HEK293 (cell line): ENCODE measurements around the gene UGT1A6.

Experiments used
- CTCF ChIA-PET: fragments of 350-600 bp; formaldehyde crosslinking; extraction: SDS; loops from one replicate; lab custom pipeline; 2021; ENCODE audit warnings: antibody characterized with exemption; lab: Yijun Ruan, JAX
- POLR2A ChIA-PET: fragments of 300-600 bp; formaldehyde crosslinking; extraction: SDS; loops from one replicate; lab custom pipeline; 2020; ENCODE audit warnings: antibody characterized with exemption, inconsistent platforms; lab: Yijun Ruan, JAX
- H3K27ac ChIP-seq: fragments of 200-500 bp; sonication (Bioruptor generic); 2 replicates; pipeline ENCODE4 v1.5.1; 2014; ENCODE audit warnings: low read depth, low read length, control low read depth, inconsistent platforms; ENCODE audit errors: extremely low read depth
- H3K36me3 ChIP-seq, 2 experiments: fragments of 200-500 bp in 1 of 2; sonication (Bioruptor generic) in 1 of 2; 1 replicate in 1 of 2; 2 replicates in 1 of 2; pipeline ENCODE4 v1.5.1; 2014 to 2017; ENCODE audit warnings: inconsistent platforms in 2 of 2, low read length in 2 of 2; ENCODE audit not compliant: control insufficient read depth in 2 of 2, insufficient read depth in 1 of 2
- H3K4me1 ChIP-seq: fragments of 200-500 bp; sonication (Bioruptor generic); 2 replicates; pipeline ENCODE4 v1.5.1; 2014; ENCODE audit warnings: mild to moderate bottlenecking, low read length, inconsistent platforms; ENCODE audit not compliant: control insufficient read depth, insufficient read depth
- H3K4me3 ChIP-seq: 2 replicates; pipeline ENCODE4 v1.5.1; 2011; ENCODE audit warnings: low read depth, mild to moderate bottlenecking, control low read depth, low read length, moderate library complexity
- H3K9me3 ChIP-seq: fragments of 200-500 bp; sonication (Bioruptor generic); 2 replicates; pipeline ENCODE4 v1.5.1; 2014; ENCODE audit warnings: low read depth, low read length, inconsistent platforms; ENCODE audit not compliant: control insufficient read depth, insufficient read depth
- GFI1B ChIP-seq: fragments of 450-650 bp; formaldehyde crosslinking; IDR thresholded peaks from 2 replicates; pipeline ENCODE4 v1.5.1; 2016; ENCODE audit warnings: missing biosample characterization, missing genetic modification characterization
- KLF9 ChIP-seq: fragments of 450-650 bp; formaldehyde crosslinking; IDR thresholded peaks from 2 replicates; pipeline ENCODE4 v1.5.1; 2016; ENCODE audit warnings: missing biosample characterization, missing genetic modification characterization, low read depth
- OVOL3 ChIP-seq: fragments of 450-650 bp; formaldehyde crosslinking; IDR thresholded peaks from 2 replicates; pipeline ENCODE4 v1.5.1; 2016; ENCODE audit warnings: missing biosample characterization, missing genetic modification characterization
- REPIN1 ChIP-seq: fragments of 450-650 bp; formaldehyde crosslinking; IDR thresholded peaks from 2 replicates; pipeline ENCODE4 v1.5.1; 2017; ENCODE audit warnings: missing biosample characterization, missing genetic modification characterization, low read depth
- ZNF175 ChIP-seq: fragments of 450-650 bp; formaldehyde crosslinking; IDR thresholded peaks from 2 replicates; pipeline ENCODE4 v1.5.1; 2016; ENCODE audit warnings: missing biosample characterization, missing genetic modification characterization
- ZNF24 ChIP-seq: fragments of 450-650 bp; formaldehyde crosslinking; IDR thresholded peaks from 2 replicates; pipeline ENCODE4 v1.5.1; 2016; ENCODE audit warnings: missing biosample characterization, missing genetic modification characterization
- ZNF473 ChIP-seq: fragments of 450-650 bp; formaldehyde crosslinking; IDR thresholded peaks from 2 replicates; pipeline ENCODE4 v1.5.1; 2017; ENCODE audit warnings: missing biosample characterization, missing genetic modification characterization
- ZNF544 ChIP-seq: fragments of 450-650 bp; formaldehyde crosslinking; IDR thresholded peaks from 2 replicates; pipeline ENCODE4 v1.5.0; 2017; ENCODE audit warnings: missing biosample characterization, missing genetic modification characterization
- ZSCAN23 ChIP-seq: fragments of 450-650 bp; formaldehyde crosslinking; IDR thresholded peaks from 2 replicates; pipeline ENCODE4 v1.5.1; 2016; ENCODE audit warnings: missing biosample characterization, missing genetic modification characterization
- ZSCAN30 ChIP-seq: fragments of 450-650 bp; IDR thresholded peaks from 2 replicates; pipeline ENCODE4 v1.5.1; 2018; ENCODE audit warnings: missing biosample characterization, mild to moderate bottlenecking, missing genetic modification characterization, moderate library complexity
- TF ChIP-seq, protein P1 (sequence below): fragments of 450-650 bp; formaldehyde crosslinking; IDR thresholded peaks from 2 replicates; pipeline ENCODE4 v1.5.1; 2017; ENCODE audit warnings: missing biosample characterization, missing genetic modification characterization
- TF ChIP-seq, protein P2 (sequence below): fragments of 450-650 bp; formaldehyde crosslinking; IDR thresholded peaks from 2 replicates; pipeline ENCODE4 v1.5.1; 2016; ENCODE audit warnings: missing biosample characterization, missing genetic modification characterization
- TF ChIP-seq, protein P3 (sequence below): fragments of 450-650 bp; formaldehyde crosslinking; IDR thresholded peaks from 2 replicates; pipeline ENCODE4 v1.5.1; 2016; ENCODE audit warnings: missing biosample characterization, missing genetic modification characterization

Gene UGT1A6

DNA sequence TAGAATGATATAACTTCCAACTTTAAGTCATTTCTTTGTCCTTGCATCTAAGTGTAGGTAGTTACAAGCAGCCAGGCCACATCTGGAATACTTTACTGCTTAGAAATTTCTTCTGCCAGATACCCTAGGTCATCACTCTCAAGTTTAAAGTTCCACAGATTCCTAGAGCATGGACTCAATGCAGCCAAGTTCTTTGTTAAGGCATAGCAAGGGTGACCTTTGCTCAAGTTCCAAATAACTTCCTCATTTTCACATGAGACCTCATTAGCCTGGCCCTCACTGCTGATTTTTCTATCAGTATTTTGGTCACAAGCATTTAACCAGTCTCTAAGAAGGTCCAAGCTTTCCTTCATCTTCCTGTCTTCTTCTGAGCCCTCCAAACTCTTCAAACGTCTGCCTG, 28.8 kb upstream of the UGT1A6 start:
- TF ChIP-seq ZSCAN30 (tag by site-specific recombination): no peak
- TF ChIP-seq ZNF473: no peak
- TF ChIP-seq, protein P1, sequence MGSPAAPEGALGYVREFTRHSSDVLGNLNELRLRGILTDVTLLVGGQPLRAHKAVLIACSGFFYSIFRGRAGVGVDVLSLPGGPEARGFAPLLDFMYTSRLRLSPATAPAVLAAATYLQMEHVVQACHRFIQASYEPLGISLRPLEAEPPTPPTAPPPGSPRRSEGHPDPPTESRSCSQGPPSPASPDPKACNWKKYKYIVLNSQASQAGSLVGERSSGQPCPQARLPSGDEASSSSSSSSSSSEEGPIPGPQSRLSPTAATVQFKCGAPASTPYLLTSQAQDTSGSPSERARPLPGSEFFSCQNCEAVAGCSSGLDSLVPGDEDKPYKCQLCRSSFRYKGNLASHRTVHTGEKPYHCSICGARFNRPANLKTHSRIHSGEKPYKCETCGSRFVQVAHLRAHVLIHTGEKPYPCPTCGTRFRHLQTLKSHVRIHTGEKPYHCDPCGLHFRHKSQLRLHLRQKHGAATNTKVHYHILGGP (tag by site-specific recombination): no peak
- no peak for TF ChIP-seq ZSCAN23 (tag by site-specific recombination)
- TF ChIP-seq, protein P2, sequence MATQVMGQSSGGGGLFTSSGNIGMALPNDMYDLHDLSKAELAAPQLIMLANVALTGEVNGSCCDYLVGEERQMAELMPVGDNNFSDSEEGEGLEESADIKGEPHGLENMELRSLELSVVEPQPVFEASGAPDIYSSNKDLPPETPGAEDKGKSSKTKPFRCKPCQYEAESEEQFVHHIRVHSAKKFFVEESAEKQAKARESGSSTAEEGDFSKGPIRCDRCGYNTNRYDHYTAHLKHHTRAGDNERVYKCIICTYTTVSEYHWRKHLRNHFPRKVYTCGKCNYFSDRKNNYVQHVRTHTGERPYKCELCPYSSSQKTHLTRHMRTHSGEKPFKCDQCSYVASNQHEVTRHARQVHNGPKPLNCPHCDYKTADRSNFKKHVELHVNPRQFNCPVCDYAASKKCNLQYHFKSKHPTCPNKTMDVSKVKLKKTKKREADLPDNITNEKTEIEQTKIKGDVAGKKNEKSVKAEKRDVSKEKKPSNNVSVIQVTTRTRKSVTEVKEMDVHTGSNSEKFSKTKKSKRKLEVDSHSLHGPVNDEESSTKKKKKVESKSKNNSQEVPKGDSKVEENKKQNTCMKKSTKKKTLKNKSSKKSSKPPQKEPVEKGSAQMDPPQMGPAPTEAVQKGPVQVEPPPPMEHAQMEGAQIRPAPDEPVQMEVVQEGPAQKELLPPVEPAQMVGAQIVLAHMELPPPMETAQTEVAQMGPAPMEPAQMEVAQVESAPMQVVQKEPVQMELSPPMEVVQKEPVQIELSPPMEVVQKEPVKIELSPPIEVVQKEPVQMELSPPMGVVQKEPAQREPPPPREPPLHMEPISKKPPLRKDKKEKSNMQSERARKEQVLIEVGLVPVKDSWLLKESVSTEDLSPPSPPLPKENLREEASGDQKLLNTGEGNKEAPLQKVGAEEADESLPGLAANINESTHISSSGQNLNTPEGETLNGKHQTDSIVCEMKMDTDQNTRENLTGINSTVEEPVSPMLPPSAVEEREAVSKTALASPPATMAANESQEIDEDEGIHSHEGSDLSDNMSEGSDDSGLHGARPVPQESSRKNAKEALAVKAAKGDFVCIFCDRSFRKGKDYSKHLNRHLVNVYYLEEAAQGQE (tag by site-specific recombination): no peak
- no peak for TF ChIP-seq ZNF24 (tag by site-specific recombination)
- TF ChIP-seq, protein P3, sequence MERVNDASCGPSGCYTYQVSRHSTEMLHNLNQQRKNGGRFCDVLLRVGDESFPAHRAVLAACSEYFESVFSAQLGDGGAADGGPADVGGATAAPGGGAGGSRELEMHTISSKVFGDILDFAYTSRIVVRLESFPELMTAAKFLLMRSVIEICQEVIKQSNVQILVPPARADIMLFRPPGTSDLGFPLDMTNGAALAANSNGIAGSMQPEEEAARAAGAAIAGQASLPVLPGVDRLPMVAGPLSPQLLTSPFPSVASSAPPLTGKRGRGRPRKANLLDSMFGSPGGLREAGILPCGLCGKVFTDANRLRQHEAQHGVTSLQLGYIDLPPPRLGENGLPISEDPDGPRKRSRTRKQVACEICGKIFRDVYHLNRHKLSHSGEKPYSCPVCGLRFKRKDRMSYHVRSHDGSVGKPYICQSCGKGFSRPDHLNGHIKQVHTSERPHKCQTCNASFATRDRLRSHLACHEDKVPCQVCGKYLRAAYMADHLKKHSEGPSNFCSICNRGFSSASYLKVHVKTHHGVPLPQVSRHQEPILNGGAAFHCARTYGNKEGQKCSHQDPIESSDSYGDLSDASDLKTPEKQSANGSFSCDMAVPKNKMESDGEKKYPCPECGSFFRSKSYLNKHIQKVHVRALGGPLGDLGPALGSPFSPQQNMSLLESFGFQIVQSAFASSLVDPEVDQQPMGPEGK (tag by site-specific recombination): no peak
- no peak for TF ChIP-seq OVOL3 (tag by site-specific recombination)
- TF ChIP-seq REPIN1 (tag by site-specific recombination): no peak
- TF ChIP-seq, all 188 proteins: peak for 0
- Histone ChIP-seq H3K4me3 (no peak overlapping the region), H3K36me3 (no peaks in the 10 kb centered on the region), H3K27ac (no peak overlapping the region), H3K4me1 (no peaks in the 10 kb centered on the region), H3K9me3 (no peaks in the 10 kb centered on the region)
- CTCF ChIA-PET: no interaction called here
- POLR2A ChIA-PET: no interaction called here

DNA sequence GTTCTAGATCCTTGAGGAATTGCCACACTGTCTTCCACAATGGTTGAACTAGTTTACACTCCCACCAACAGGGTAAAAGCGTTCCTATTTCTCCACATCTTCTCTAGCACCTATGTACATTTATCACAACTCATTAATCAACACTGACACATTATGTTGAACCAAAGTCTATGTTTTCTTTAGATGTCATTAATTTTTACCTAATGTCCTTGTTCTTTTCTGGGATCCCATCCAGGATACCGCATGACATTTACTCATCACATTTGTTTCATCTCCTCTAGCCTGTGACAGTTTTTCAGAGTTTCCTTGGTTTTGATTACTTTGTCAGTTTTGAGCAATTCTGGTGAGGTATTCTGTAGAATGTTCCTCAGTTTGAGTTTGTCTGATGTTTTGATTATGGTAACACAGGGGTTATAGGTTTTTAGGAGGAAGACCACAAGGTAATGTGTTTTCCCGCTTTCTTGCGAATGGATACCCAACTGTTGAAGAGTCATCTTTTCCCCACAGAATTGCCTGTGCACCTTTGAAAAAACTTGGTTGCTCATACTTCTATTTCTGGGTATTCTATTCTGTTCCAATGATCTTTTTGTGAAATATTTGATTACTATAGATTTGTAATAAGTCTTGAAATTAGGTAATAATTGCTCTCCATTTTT, 24.0 kb upstream of the UGT1A6 start:
- Histone ChIP-seq H3K27ac (no peak overlapping the region), H3K4me3 (no peak overlapping the region), H3K4me1 (no peaks in the 10 kb centered on the region), H3K36me3 (no peaks in the 10 kb centered on the region), H3K9me3 (no peaks in the 10 kb centered on the region)
- ChIA-PET CTCF (no interaction called here), POLR2A (no interaction called here)
- no peak for TF ChIP-seq KLF9 (tag by site-specific recombination)
- no peak for TF ChIP-seq GFI1B
- no peak for TF ChIP-seq ZNF544
- TF ChIP-seq, all 188 proteins: peak for 0

DNA sequence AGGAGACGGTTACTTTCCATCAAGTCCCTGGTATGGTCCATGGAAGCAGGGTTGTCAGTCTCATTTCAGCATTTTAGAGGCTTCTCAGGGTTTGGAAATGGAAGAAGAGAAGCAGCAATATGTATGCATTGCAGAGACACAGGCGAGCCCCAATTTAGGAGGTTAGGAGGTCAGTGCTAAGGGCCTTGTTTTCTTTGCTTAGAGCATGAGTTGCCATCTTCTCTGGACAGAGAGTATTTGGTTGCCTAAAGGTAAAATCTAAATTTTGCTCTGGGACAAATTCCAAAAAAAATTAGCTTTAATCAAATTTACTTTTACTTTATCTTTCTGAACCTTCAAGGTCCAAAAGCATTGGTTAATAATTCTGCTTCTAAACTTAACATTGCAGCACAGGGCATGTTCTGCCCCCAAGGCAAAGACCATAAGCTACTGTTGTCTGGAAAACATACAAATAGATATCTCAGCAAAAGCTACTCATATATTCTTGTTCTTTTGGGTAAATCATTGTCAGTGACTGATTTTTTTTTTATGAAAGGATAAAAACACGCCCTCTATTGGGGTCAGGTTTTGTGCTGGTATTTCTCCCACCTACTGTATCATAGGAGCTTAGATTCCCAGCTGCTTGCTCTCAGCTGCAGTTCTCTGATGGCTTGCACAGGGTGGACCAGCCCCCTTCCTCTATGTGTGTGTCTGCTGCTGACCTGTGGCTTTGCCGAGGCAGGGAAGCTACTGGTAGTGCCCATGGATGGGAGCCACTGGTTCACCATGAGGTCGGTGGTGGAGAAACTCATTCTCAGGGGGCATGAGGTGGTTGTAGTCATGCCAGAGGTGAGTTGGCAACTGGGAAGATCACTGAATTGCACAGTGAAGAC, 21.2 kb upstream of the UGT1A6 start, which contains the start of gene UGT1A9:
TSS of gene UGT1A9 (plus strand) at position 609 of the 872 bp plus-strand sequence. CDS start at position 646, 37 bp downstream.
- Histone ChIP-seq H3K27ac (no peak within 1 kb of the TSS), H3K9me3 (no peaks in the 10 kb centered on the region), H3K4me1 (peaks cover 4% of the 10 kb centered on the region; the same call in 1 of the 2 replicates), H3K4me3 (no peak within 1 kb of the TSS), H3K36me3 (no peaks in the 10 kb centered on the region)
- CTCF ChIA-PET: no interaction called here
- POLR2A ChIA-PET: no interaction called here
- TF ChIP-seq ZNF175 (tag by site-specific recombination): no peak
